SK-N-MC (cell line): ENCODE data around the gene CACNA2D4.

ENCODE experiments used
- EZH2 ChIP-seq: fragments of 200-600 bp; sonication (generic); IDR thresholded peaks from one replicate; pipeline ENCODE4 v1.6.1; 2017; ENCODE audit warnings: antibody characterized with exemption
- POLR2AphosphoS5 ChIP-seq: IDR thresholded peaks from 2 replicates; pipeline ENCODE4 v1.6.1; 2012; ENCODE audit warnings: mild to moderate bottlenecking, low read depth, low read length, borderline replicate concordance

DNA sequence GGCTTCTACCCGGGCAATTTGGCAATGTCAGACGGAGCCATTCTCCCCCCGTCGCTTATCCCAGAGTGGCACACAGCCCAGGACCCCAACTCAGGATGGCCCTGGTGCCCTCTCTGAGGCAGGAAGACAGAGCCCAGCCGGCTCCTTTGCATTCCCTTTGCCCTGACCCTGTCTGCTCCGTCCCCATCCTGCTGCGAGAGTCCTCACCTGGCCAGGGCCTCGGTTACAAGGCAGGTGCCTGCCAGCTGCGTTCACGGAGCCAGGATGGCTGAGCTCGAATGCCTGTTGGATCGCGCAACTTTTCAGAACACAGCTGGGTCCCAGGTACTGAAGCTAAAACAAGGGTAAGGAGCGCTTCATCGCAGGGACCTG lies 79.5 kb downstream of the CACNA2D4 start:
- TF ChIP-seq EZH2 = no peak
- TF ChIP-seq POLR2AphosphoS5 = no peak
